Fibroblast of mammary gland (primary cell): ENCODE data around the gene CTSK.
"Not testable (repeated sequence)": the region's sequence is repeated elsewhere in the genome, so short reads cannot be mapped to it uniquely, and the experiment has no call there.

Experiments used
- DNase-seq: peaks from one replicate; pipeline ENCODE4 v3.0.0-alpha.2; 2010; ENCODE audit warnings: low read depth
- H3K4me3 ChIP-seq: 2 replicates; pipeline ENCODE4 v1.5.1; 2011; ENCODE audit warnings: low read depth, mild to moderate bottlenecking, low read length, moderate library complexity; ENCODE audit not compliant: control insufficient read depth
- TF ChIP-seq, protein P1 (sequence below): conservative IDR thresholded peaks from 2 replicates; pipeline ENCODE4 v1.5.1; 2011; ENCODE audit warnings: low read depth, low read length, inconsistent platforms; ENCODE audit not compliant: control insufficient read depth, insufficient read depth

Gene CTSK

DNA sequence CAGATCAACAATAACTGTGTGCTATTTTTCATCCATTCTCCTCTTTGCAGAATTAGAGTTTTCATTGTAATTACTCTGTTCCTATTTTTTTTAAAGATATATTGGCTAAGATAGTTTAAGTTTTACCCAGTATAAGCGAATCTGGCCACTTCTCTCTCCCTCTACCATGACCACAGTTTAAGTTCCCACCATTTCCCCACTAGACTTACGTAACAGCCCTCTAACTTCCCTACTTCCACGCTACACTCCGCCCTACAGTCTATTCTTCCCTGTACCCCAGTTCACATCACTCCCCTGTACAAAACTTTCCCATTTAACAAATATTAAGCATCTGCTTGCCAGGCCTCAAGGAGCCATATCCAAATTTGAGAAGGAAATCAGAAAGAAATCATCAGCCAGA lies 16.5 kb downstream of the CTSK start:
- no peak for DNase-seq
- no peak overlapping the region for H3K4me3 ChIP-seq
- TF ChIP-seq, protein P1, sequence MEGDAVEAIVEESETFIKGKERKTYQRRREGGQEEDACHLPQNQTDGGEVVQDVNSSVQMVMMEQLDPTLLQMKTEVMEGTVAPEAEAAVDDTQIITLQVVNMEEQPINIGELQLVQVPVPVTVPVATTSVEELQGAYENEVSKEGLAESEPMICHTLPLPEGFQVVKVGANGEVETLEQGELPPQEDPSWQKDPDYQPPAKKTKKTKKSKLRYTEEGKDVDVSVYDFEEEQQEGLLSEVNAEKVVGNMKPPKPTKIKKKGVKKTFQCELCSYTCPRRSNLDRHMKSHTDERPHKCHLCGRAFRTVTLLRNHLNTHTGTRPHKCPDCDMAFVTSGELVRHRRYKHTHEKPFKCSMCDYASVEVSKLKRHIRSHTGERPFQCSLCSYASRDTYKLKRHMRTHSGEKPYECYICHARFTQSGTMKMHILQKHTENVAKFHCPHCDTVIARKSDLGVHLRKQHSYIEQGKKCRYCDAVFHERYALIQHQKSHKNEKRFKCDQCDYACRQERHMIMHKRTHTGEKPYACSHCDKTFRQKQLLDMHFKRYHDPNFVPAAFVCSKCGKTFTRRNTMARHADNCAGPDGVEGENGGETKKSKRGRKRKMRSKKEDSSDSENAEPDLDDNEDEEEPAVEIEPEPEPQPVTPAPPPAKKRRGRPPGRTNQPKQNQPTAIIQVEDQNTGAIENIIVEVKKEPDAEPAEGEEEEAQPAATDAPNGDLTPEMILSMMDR, result no peak

DNA sequence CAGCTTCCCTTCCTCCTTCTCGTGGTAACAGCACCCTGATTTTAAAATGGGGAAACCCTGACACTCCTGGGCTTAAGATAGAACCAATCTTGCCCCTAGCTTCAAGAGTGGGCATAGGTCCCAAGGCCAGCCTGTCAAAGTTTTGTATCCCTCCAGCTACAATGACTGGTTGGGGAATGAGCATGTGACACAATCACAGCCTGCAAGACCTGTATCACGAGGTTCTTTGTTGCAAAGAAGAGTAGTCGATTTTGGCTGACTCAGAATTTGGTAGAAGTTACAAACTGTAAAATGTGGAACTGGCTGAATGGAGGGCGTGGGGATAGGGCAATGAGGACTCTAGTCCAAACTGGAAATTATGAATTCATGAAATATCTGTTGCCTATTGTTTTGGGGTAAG lies 18.7 kb downstream of the CTSK start:
- no peak overlapping the region for H3K4me3 ChIP-seq
- TF ChIP-seq, protein P1, result no peak

DNA sequence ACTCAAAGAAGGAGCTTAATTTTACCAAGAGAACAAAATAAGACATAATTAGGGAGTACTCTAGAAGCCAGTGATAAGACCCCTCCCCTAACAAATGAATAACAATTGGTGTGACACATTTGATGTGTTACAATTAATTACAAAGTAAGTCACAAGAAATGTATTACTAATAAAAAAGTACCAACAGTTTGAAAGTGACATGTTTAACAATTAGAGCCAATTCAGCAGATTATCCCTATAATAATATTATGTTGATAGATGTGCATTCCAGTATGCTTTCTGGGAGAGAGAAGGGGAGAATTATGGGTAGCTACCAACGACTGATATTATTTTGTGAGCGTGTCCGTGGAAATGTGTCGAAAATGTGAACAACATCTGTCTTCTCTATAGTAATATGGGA lies 19.1 kb downstream of the CTSK start:
- no peak for DNase-seq
- TF ChIP-seq, protein P1, result no peak
- no peak overlapping the region for H3K4me3 ChIP-seq

More for the DNA sequence above, 18.7 kb downstream of the CTSK start:
- DNase-seq, result no peak

DNA sequence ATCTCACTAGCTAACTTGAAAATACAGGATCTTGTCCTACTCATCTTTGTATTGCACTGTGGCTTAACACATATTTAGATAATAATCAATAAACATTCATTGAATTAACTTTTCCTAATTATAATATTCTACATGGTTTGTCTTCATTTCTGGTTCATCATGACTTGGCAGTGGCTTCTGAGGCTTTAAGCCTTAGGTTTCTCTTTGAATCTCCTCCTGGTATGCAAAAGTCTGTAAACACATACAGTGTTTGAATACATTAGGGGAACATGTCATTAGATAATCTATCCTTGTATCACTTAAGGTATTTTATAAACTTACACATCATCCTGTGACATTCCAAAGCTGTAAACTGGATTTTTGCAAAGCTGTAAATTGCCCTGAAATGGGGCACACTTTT lies 20.6 kb downstream of the CTSK start:
- no peak for DNase-seq
- TF ChIP-seq, protein P1, result no peak
- H3K4me3 ChIP-seq, result no peak overlapping the region

DNA sequence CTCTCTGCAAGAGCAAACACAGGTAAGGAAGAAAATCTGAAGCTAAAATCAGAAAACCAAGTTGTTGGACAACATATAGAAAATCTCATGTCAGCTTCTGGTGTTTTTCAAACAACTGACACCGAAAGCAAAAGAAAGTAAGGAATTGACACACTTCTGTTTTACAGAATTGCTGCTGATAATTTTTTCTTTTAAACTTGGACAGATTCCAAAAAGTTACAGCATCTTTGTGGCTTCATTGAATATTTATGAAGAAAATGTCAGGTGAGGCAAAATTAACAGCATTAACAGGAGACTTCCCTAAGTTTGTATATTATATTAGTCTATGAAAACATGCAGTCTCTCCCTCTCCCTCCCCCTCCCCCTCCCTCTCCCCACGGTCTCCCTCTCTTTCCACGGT lies 27.6 kb downstream of the CTSK start:
- TF ChIP-seq, protein P1, result no peak
- DNase-seq, result no peak
- no peak overlapping the region for H3K4me3 ChIP-seq

DNA sequence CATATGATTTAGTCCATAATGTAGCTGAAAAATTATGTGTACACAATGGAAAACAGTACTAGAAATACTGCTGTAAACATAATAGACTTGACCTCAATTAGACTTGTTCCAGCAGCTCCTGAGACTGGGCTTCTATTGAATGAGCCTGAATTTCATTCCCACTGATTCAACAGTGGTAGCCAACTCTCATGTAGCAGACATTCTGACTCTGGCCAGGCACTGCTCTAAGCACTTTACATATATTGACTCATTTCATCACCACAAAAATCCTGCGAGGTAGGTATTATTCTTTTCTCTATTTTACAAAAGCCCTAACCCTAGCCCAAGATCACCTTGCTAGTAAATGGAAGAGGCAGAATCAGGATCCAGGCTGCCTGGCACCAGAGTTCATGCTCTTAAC lies 29.7 kb downstream of the CTSK start:
- no peak overlapping the region for H3K4me3 ChIP-seq
- TF ChIP-seq, protein P1, result no peak
- DNase-seq, result no peak

DNA sequence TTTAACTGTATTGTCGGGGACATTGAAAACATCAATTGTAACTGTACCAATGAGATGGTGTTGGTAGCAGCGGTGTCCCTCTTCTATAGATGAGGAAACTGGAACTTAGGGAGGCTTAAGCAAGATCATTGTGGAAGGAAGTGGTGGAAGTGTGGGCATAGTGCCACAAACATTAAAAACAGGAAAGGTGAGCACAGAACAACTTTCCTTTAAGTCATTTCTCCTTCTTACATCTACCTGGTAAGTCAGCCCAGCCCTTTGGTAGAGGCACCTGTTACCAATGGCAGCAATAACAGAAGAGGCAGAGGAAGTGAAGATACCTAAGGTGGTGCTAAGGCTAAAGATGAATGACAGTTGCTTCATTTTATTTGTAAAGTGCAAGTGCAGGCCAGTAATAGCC lies 30.5 kb downstream of the CTSK start:
- TF ChIP-seq, protein P1, result no peak
- no peak overlapping the region for H3K4me3 ChIP-seq
- DNase-seq, result no peak

DNA sequence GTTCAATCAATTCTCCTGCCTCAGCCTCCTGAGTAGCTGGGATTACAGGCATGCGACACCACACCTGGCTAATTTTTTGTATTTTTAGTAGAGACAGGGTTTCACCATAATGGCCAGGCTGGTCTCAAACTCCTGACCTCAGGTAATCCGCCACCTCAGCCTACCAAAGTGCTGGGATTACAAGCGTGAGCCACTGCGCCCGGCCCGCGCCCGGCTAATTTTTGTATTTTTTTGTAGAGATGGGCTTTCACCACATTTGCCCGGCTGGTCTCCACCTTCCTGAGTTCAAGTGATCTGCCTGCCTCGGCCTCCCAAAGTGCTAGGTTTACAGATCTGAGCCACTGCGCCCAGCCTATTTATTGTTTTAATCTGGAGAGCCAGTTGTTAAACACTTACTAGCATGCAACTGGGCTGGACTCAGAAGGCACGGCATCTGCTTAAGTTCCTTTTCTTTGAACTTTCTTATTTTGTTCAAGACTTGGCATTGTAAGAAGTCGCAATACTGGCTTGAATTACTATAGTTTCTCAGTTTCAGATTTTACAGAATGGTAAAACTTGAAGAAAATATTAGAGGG lies 32.0 kb downstream of the CTSK start:
- DNase-seq, H3K4me3 ChIP-seq: not testable (repeated sequence)
